Loucy (cell line): ENCODE data around the gene SDC3.

Experiments
- H2AFZ ChIP-seq: fragments of 200-600 bp; sonication (generic); 2 replicates; pipeline ENCODE4 v1.6.0; 2016; ENCODE audit warnings: antibody characterized with exemption, mild to moderate bottlenecking, low read length, moderate library complexity
- H3F3A ChIP-seq: fragments of 200-600 bp; 2 replicates; pipeline ENCODE4 v1.6.0; 2016; ENCODE audit warnings: antibody characterized with exemption, low read depth, mild to moderate bottlenecking
- H3K27me3 ChIP-seq: fragments of 200-600 bp; sonication (generic); 2 replicates; pipeline ENCODE4 v1.6.1; 2014; ENCODE audit warnings: low read length, mild to moderate bottlenecking; ENCODE audit not compliant: insufficient read depth, poor library complexity, severe bottlenecking
- H3K36me3 ChIP-seq: fragments of 200-600 bp; sonication (generic); 2 replicates; pipeline ENCODE4 v1.6.1; 2016; ENCODE audit warnings: low read length; ENCODE audit not compliant: insufficient read depth
- H3K4me1 ChIP-seq: fragments of 200-600 bp; sonication (generic); 2 replicates; pipeline ENCODE4 v1.5.1; 2014; ENCODE audit warnings: low read length, mild to moderate bottlenecking; ENCODE audit not compliant: insufficient read depth, poor library complexity, severe bottlenecking
- H3K4me2 ChIP-seq: fragments of 200-600 bp; sonication (generic); 2 replicates; pipeline ENCODE4 v1.6.0; 2014; ENCODE audit warnings: antibody characterized with exemption, low read length, low read depth, mild to moderate bottlenecking; ENCODE audit not compliant: poor library complexity, severe bottlenecking
- H3K4me3 ChIP-seq: fragments of 200-600 bp; sonication (generic); 2 replicates; pipeline ENCODE4 v1.5.1; 2014; ENCODE audit warnings: low read length, mild to moderate bottlenecking, mixed read lengths; ENCODE audit not compliant: poor library complexity, severe bottlenecking
- H3K79me2 ChIP-seq: fragments of 200-600 bp; sonication (generic); 2 replicates; pipeline ENCODE4 v1.6.1; 2014; ENCODE audit warnings: low read length; ENCODE audit not compliant: insufficient read depth
- H3K9ac ChIP-seq: fragments of 200-600 bp; sonication (generic); 2 replicates; pipeline ENCODE4 v1.6.0; 2014; ENCODE audit warnings: mild to moderate bottlenecking, low read depth, low read length, moderate library complexity; ENCODE audit not compliant: poor library complexity, severe bottlenecking
- H3K9me2 ChIP-seq: fragments of 200-600 bp; sonication (generic); replicated peaks from 2 replicates; pipeline ENCODE4 v1.6.1; 2016; ENCODE audit warnings: low read depth, low read length, mixed read lengths
- H3K9me3 ChIP-seq: fragments of 200-600 bp; sonication (generic); 2 replicates; pipeline ENCODE4 v1.6.1; 2014; ENCODE audit warnings: mild to moderate bottlenecking, antibody characterized with exemption, low read length, low read depth; ENCODE audit not compliant: insufficient read depth
- H4K20me1 ChIP-seq: fragments of 200-600 bp; sonication (generic); 2 replicates; pipeline ENCODE4 v1.6.0; 2014; ENCODE audit warnings: antibody characterized with exemption, low read length, mild to moderate bottlenecking; ENCODE audit not compliant: insufficient read depth, poor library complexity, severe bottlenecking
- EZH2phosphoT487 ChIP-seq: fragments of 200-600 bp; IDR thresholded peaks from 2 replicates; pipeline ENCODE4 v1.6.1; 2018; ENCODE audit warnings: antibody characterized with exemption, mild to moderate bottlenecking, moderate library complexity, borderline replicate concordance
- TF ChIP-seq, protein P1 (sequence below): fragments of 200-600 bp; sonication (generic); conservative IDR thresholded peaks from 2 replicates; pipeline ENCODE4 v1.5.1; 2014; ENCODE audit warnings: mild to moderate bottlenecking, antibody characterized with exemption, low read length

SDC3 gene

DNA sequence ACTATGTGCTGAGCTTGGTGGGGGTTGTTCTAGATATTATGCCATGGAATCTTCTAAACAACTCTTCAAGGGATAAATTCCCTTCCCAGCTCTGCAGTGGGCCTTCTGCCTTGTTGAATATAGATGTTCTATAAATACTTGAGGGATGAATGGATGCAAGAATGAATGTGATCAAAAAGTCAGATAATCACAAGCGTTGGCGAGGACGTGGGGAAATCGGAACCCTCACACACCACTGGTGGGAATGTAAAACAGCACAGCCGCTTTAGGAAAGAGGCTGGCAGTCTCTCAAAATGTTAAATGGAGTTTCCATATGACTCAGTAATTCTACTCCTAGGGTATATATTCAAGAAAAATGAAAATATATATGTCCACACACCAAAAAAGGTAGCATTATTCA is 19.0 kb downstream of the SDC3 start:
- Histone ChIP-seq H3K79me2 (no peaks in the 10 kb centered on the region), H3K36me3 (no peaks in the 10 kb centered on the region), H3K9me3 (no peaks in the 10 kb centered on the region), H4K20me1 (no peaks in the 10 kb centered on the region), H3F3A (no peaks in the 10 kb centered on the region), H3K4me3 (no peak overlapping the region), H3K4me1 (no peaks in the 10 kb centered on the region), H3K9ac (no peak overlapping the region), H3K4me2 (no peak overlapping the region), H3K27me3 (no peaks in the 10 kb centered on the region), H2AFZ (no peak overlapping the region), H3K9me2 (no peaks in the 10 kb centered on the region)
- no peak for TF ChIP-seq EZH2phosphoT487
- TF ChIP-seq, protein P1, sequence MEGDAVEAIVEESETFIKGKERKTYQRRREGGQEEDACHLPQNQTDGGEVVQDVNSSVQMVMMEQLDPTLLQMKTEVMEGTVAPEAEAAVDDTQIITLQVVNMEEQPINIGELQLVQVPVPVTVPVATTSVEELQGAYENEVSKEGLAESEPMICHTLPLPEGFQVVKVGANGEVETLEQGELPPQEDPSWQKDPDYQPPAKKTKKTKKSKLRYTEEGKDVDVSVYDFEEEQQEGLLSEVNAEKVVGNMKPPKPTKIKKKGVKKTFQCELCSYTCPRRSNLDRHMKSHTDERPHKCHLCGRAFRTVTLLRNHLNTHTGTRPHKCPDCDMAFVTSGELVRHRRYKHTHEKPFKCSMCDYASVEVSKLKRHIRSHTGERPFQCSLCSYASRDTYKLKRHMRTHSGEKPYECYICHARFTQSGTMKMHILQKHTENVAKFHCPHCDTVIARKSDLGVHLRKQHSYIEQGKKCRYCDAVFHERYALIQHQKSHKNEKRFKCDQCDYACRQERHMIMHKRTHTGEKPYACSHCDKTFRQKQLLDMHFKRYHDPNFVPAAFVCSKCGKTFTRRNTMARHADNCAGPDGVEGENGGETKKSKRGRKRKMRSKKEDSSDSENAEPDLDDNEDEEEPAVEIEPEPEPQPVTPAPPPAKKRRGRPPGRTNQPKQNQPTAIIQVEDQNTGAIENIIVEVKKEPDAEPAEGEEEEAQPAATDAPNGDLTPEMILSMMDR = no peak

DNA sequence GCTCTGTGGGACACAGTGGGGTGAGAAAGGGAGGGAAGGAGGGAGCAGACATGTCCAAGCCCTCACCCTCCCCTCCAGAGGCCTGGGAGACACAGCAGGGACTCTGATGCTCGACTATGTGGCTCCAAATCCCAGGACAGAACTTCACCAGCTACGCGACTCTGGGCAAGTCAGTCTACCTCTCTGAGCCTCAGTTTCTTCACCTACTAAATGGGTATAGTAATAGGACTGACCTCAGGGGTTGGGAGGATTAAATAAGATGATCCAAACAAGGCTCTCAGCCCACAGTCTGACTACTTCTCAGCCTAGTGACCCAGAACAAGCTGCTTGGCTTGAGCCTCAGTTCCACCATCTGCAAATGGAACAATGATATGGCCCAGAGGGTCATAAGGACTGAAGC is 19.6 kb downstream of the SDC3 start:
- Histone ChIP-seq H3K36me3 (no peaks in the 10 kb centered on the region), H4K20me1 (no peaks in the 10 kb centered on the region), H3K9me2 (no peaks in the 10 kb centered on the region), H3K9ac (no peak overlapping the region), H3K9me3 (no peaks in the 10 kb centered on the region), H3K79me2 (no peaks in the 10 kb centered on the region), H3K4me2 (no peak overlapping the region), H3K4me1 (no peaks in the 10 kb centered on the region), H3K4me3 (no peak overlapping the region), H3K27me3 (no peaks in the 10 kb centered on the region), H2AFZ (no peak overlapping the region), H3F3A (no peaks in the 10 kb centered on the region)
- TF ChIP-seq, protein P1 = no peak
- TF ChIP-seq EZH2phosphoT487 = no peak

DNA sequence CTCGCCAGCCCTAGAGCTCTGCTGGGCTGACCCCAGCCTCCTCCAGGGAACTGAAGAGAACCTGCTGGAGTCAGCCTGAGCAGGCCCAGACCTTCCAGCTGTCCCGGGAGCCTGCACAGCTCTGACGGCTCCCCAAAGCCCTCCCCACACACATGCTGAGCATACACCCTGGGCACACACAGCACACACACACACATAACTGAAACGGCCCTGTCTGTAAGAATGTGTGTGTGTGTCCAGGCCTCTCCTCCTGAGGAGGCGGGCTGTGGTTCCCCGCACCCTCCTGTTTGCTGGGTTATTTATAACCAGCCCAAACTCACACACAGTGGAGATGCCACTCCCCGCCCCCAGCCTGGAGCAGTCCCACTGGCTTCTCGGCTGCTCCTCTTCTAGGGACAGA is 20.2 kb downstream of the SDC3 start:
- Histone ChIP-seq H3F3A (no peaks in the 10 kb centered on the region), H3K4me2 (no peak overlapping the region), H3K9ac (no peak overlapping the region), H3K4me1 (no peaks in the 10 kb centered on the region), H3K36me3 (no peaks in the 10 kb centered on the region), H4K20me1 (no peaks in the 10 kb centered on the region), H3K4me3 (no peak overlapping the region), H3K9me2 (no peaks in the 10 kb centered on the region), H3K27me3 (no peaks in the 10 kb centered on the region), H2AFZ (no peak overlapping the region), H3K9me3 (no peaks in the 10 kb centered on the region), H3K79me2 (no peaks in the 10 kb centered on the region)
- TF ChIP-seq, protein P1 = no peak
- no peak for TF ChIP-seq EZH2phosphoT487
